22Rv1 (cell line): ENCODE measurements around the gene SLC29A3.

Source experiments
- ZFX ChIP-seq: fragments of 450-650 bp; IDR thresholded peaks from 2 replicates; pipeline ENCODE4 v1.6.1; 2017; ENCODE audit warnings: antibody characterized with exemption, borderline replicate concordance
- TF ChIP-seq, protein P1 (sequence below): fragments of 450-650 bp; IDR thresholded peaks from 2 replicates; pipeline ENCODE4 v1.5.1; 2017; ENCODE audit warnings: mild to moderate bottlenecking

DNA sequence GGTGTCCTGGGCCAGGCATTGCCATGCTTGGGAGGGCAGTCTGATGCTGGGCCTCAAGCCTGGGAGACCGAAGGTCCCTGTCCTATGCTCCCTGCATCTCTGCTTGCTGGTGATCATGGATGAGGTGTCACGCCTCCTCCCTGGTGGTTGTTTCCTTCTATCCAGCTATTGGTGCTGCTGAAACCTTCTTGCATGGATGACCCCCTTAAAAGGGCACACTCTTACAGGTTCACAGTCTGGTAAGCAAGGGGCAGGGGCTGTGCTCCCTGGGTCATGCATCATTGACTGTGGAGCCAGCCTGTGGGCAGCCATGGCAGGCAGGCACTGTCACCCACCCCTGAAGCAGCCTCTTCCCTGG lies 36.8 kb upstream of the SLC29A3 start:
- TF ChIP-seq, protein P1, sequence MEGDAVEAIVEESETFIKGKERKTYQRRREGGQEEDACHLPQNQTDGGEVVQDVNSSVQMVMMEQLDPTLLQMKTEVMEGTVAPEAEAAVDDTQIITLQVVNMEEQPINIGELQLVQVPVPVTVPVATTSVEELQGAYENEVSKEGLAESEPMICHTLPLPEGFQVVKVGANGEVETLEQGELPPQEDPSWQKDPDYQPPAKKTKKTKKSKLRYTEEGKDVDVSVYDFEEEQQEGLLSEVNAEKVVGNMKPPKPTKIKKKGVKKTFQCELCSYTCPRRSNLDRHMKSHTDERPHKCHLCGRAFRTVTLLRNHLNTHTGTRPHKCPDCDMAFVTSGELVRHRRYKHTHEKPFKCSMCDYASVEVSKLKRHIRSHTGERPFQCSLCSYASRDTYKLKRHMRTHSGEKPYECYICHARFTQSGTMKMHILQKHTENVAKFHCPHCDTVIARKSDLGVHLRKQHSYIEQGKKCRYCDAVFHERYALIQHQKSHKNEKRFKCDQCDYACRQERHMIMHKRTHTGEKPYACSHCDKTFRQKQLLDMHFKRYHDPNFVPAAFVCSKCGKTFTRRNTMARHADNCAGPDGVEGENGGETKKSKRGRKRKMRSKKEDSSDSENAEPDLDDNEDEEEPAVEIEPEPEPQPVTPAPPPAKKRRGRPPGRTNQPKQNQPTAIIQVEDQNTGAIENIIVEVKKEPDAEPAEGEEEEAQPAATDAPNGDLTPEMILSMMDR: no peak
- no peak for TF ChIP-seq ZFX
